Fibroblast of the aortic adventitia (primary cell): Measurements from ENCODE around the gene FBXO5. TPM values are rescaled to one million over a fixed set of nuclear protein-coding genes. Genes with fewer than 3 reads are reported as not detected.

ENCODE experiments used
- DNase-seq: peaks from one replicate; pipeline ENCODE4 v3.0.0-alpha.2; 2010; ENCODE audit warnings: low read depth
- H3K4me3 ChIP-seq: 2 replicates; pipeline ENCODE4 v1.5.1; 2011; ENCODE audit warnings: low read depth, mild to moderate bottlenecking, control low read depth, low read length, moderate library complexity
- total RNA-seq: library from RNA; depleted of rRNA; stranded (reverse); fragments of >200 nt; gene quantifications from 2 replicates; pipeline ENCODE4 v1.2.3, GENCODE V29; 2012; ENCODE audit warnings: low replicate concordance
- TF ChIP-seq, protein P1 (sequence below): IDR thresholded peaks from 2 replicates; pipeline ENCODE4 v1.5.1; 2011; ENCODE audit warnings: mild to moderate bottlenecking, low read length, control low read depth, inconsistent platforms; ENCODE audit not compliant: insufficient read depth

FBXO5 gene
- total RNA-seq, 1 donor: 52.9 TPM

DNA sequence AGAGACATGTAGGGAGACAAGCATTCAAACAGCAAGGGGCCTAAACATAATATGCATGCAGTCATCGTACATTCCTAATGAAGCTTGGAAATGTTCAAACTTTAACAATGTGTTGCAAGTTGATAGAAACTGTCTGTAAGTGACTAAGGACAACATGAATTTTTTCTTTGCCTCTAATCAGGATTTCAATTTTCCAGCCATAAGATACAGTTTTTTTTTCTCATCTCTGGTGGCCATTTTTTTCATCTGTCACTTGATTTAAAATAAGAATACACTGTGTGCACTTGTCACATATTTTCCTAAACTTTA is 41.8 kb upstream of the FBXO5 start:
- H3K4me3 ChIP-seq: no peak overlapping the region
- TF ChIP-seq, protein P1, sequence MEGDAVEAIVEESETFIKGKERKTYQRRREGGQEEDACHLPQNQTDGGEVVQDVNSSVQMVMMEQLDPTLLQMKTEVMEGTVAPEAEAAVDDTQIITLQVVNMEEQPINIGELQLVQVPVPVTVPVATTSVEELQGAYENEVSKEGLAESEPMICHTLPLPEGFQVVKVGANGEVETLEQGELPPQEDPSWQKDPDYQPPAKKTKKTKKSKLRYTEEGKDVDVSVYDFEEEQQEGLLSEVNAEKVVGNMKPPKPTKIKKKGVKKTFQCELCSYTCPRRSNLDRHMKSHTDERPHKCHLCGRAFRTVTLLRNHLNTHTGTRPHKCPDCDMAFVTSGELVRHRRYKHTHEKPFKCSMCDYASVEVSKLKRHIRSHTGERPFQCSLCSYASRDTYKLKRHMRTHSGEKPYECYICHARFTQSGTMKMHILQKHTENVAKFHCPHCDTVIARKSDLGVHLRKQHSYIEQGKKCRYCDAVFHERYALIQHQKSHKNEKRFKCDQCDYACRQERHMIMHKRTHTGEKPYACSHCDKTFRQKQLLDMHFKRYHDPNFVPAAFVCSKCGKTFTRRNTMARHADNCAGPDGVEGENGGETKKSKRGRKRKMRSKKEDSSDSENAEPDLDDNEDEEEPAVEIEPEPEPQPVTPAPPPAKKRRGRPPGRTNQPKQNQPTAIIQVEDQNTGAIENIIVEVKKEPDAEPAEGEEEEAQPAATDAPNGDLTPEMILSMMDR: no peak
- no peak for DNase-seq

DNA sequence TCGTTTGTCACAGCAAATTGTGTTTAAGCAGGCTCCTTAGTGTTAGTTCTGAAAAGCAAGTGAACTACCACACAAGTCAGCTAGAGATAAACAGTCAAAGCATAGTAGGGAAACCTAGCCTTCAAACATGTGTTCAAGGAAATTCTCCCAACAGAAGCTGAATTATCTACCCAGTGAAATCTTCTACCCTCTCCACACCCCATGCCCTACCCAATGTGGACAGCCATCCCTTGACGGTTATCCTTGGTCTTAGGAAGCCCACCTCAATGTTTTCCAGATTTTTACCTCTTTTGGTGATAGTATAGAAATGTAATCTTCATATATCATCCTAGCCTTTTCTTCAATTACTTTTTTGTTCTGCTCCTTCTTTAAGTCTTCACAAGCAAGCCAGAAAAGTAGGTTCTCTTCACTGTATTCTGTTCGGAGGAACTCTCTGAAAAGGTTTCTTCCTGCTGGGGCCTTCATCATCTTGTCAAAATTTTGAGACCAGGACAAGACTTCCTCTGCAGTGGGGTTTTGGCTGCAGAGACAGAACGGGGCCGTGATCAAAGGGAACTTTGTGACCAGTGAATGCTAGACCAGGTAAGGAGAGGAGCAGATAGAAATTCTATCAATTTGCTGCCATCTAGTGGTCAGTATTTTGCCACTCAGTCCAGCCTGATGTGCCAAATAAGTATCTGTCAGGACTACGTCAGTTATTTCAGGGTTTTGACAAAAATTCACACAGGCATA is 41.3 kb upstream of the FBXO5 start:
- TF ChIP-seq, protein P1: peak; percentile 82
- peak; percentile 72 for DNase-seq
- no peak overlapping the region for H3K4me3 ChIP-seq

- DNase-seq: no peak
- H3K4me3 ChIP-seq: no peak overlapping the region
- TF ChIP-seq, protein P1: no peak
These were observed 35.5 kb upstream of the FBXO5 start for GRCh38 chr6:153018355-153018754.

GRCh38 chr6:153016846-153017245 is 34.0 kb upstream of the FBXO5 start:
- TF ChIP-seq, protein P1: no peak
- H3K4me3 ChIP-seq: no peak overlapping the region
- DNase-seq: no peak

DNA sequence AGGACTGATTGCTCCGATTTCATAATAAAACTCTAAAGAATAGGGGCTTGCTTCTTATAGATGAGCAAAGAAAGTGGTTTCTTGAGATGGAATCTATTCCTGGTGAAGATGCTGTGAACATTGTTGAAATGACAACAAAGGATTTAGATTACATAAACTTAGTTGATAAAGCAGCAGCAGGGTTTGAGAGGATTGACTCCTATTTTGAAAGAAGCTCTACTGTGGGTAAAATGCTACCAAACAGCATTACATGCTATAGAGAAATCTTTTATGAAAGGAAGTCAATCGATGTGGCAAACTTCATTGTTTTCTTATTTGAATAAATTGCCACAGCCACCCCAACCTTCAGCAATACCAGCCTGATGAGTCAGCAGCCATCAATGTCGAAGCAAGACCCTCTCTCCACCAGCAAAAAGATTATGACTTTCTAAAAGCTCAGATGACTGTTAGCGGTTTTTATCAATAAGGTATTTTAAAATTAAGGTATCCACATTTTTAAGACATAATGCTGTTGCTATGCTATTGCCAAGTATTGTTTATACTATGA is 32.3 kb upstream of the FBXO5 start:
- H3K4me3 ChIP-seq: no peak overlapping the region
- no peak for DNase-seq
- TF ChIP-seq, protein P1: no peak

DNA sequence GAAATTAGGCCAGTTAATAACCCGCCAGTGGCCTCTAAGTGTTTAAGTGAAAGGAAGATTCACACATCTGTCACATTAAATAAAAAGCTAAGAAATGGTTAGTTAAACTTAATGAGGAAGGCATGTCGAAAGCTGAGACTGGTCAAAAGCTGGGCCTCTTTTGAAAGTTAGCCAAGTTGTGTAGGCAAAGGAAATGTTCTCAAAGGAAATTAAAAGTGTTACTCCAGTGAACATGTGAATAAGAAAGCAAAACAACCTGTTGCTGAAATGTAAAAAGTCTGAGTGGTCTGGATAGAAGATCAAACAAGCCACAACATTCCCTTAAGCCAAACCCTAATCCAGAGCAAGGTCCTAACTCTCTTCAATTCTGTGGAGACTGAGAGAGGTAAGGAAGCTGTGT is 30.6 kb upstream of the FBXO5 start:
- H3K4me3 ChIP-seq: no peak overlapping the region
- DNase-seq: no peak
- TF ChIP-seq, protein P1: no peak

GRCh38 chr6:153012856-153013255 is 30.0 kb upstream of the FBXO5 start:
- TF ChIP-seq, protein P1: no peak
- DNase-seq: no peak

More at GRCh38 chr6:153012856-153013255, 30.0 kb upstream of the FBXO5 start:
- no peak overlapping the region for H3K4me3 ChIP-seq
